Suprapubic skin (tissue), 4 donors: ENCODE measurements around the gene PCBP4. TPM values are rescaled to one million over a fixed set of nuclear protein-coding genes. Genes with fewer than 3 reads are reported as not detected.

Experiments
- DNase-seq, 2 donors: peaks; one replicate each; pipeline ENCODE4 v3.0.0-alpha.2; 2019; ENCODE audit warnings: low spot score in 2 of 2
- H3K27ac ChIP-seq: fragments of 200-600 bp; sonication (generic); one replicate; pipeline ENCODE4 v1.5.1; 2019
- H3K27me3 ChIP-seq: fragments of 200-600 bp; sonication (generic); one replicate; pipeline ENCODE4 v1.5.1; 2019
- H3K36me3 ChIP-seq: fragments of 200-600 bp; sonication (generic); one replicate; pipeline ENCODE4 v1.5.1; 2019
- H3K4me1 ChIP-seq: fragments of 200-600 bp; sonication (generic); one replicate; pipeline ENCODE4 v1.5.1; 2019
- H3K4me3 ChIP-seq: fragments of 200-600 bp; sonication (generic); one replicate; pipeline ENCODE4 v1.5.1; 2019; ENCODE audit warnings: mild to moderate bottlenecking
- H3K9me3 ChIP-seq: fragments of 200-600 bp; sonication (generic); one replicate; pipeline ENCODE4 v1.5.1; 2019
- CTCF ChIP-seq, 2 donors: fragments of 200-600 bp in 1 of 2; fragments of 450-650 bp in 1 of 2; sonication (generic) in 1 of 2; IDR thresholded peaks; one replicate each; pipeline ENCODE4 v1.5.1; 2016 to 2019; ENCODE audit warnings: antibody characterized with exemption in 2 of 2, mild to moderate bottlenecking in 1 of 2, moderate library complexity in 1 of 2
- EP300 ChIP-seq: sonication (generic); formaldehyde crosslinking; IDR thresholded peaks from one replicate; pipeline ENCODE4 v1.6.1; 2017; ENCODE audit warnings: antibody characterized with exemption
- POLR2A ChIP-seq, 2 donors: fragments of 450-650 bp; IDR thresholded peaks; one replicate each; pipeline ENCODE4 v1.6.1; 2017; ENCODE audit warnings: antibody characterized with exemption in 2 of 2, mild to moderate bottlenecking in 2 of 2, moderate library complexity in 2 of 2
- POLR2AphosphoS5 ChIP-seq, 3 donors: sonication (generic); formaldehyde crosslinking; IDR thresholded peaks; one replicate each; pipeline ENCODE4 v1.6.1; 2017; ENCODE audit warnings: antibody characterized with exemption in 3 of 3
- WGBS: methylation state at CpG from one replicate; pipeline ENCODE4 v1.1.5; 2018; 5-methylcytosine and 5-hydroxymethylcytosine counted together
- total RNA-seq, 4 donors: library from RNA; depleted of rRNA; stranded (reverse); fragments of >200 nt; gene quantifications; one replicate each; pipeline ENCODE4 v1.1.0, GENCODE V29; 2016

PCBP4 gene
- total RNA-seq, 4 donors from 2014 or later, result 24.6 to 32.1 (median 28.6) TPM

DNA sequence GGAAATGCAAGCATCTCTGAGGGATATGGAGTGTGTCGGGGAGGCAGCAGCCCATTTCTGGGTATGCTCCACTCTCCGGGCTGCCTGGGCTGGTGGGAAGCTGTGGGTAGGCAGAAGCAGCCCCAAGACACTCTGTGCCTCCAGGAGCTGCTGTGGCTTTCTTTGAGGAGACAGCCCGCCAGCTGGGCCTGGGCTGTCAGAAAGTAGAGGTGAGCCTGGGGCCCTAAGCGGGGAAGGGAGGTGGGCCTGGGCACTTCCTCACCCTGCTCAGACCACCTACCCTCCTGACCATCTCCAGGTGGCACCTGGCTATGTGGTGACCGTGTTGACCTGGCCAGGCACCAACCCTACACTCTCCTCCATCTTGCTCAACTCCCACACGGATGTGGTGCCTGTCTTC, 17.8 kb upstream of the PCBP4 start:
- WGBS, result 68% methylated on average over 5 of the region's 6 CpGs

GRCh38 chr3:51984269-51984647, 17.0 kb upstream of the PCBP4 start:
- peaks cover 31% of the 10 kb centered on the region for H3K4me1 ChIP-seq
- DNase-seq, result no peak
- H3K4me3 ChIP-seq, result no peak overlapping the region

More for the DNA sequence above, 17.8 kb upstream of the PCBP4 start:
- no peak overlapping the region for H3K4me3 ChIP-seq
- DNase-seq, result no peak
- no peaks in the 10 kb centered on the region for H3K9me3 ChIP-seq
- H3K27ac ChIP-seq, result no peak overlapping the region
- peaks cover 5% of the 10 kb centered on the region for H3K36me3 ChIP-seq
- H3K27me3 ChIP-seq, result no peaks in the 10 kb centered on the region
- H3K4me1 ChIP-seq, result peaks cover 31% of the 10 kb centered on the region
- TF ChIP-seq POLR2A (IDR thresholded peaks at IDR 0.05), result no peak
- TF ChIP-seq POLR2AphosphoS5 (IDR thresholded peaks at IDR 0.05), result no peak
- TF ChIP-seq EP300, result no peak
- TF ChIP-seq CTCF (IDR thresholded peaks at IDR 0.05), result no peak

GRCh38 chr3:51983578-51984268, 16.5 kb upstream of the PCBP4 start:
- peaks cover 5% of the 10 kb centered on the region for H3K36me3 ChIP-seq
- DNase-seq, result no peak
- H3K4me3 ChIP-seq, result peak overlapping the region; percentile 59
- peak overlapping the region; percentile 91 for H3K27ac ChIP-seq
- TF ChIP-seq EP300, result no peak
- TF ChIP-seq POLR2AphosphoS5 (IDR thresholded peaks at IDR 0.05), result no peak
- no peak for TF ChIP-seq POLR2A (IDR thresholded peaks at IDR 0.05)
- TF ChIP-seq CTCF (IDR thresholded peaks at IDR 0.05), result no peak
- WGBS, result 38% methylated on average over 10 of the region's 22 CpGs
- H3K4me1 ChIP-seq, result peaks cover 31% of the 10 kb centered on the region
- no peaks in the 10 kb centered on the region for H3K27me3 ChIP-seq
- H3K9me3 ChIP-seq, result no peaks in the 10 kb centered on the region

More at GRCh38 chr3:51984269-51984647, 17.0 kb upstream of the PCBP4 start:
- H3K27me3 ChIP-seq, result no peaks in the 10 kb centered on the region
- H3K9me3 ChIP-seq, result no peaks in the 10 kb centered on the region
- peaks cover 5% of the 10 kb centered on the region for H3K36me3 ChIP-seq
- peak overlapping the region; percentile 91 for H3K27ac ChIP-seq
- no peak for TF ChIP-seq CTCF (IDR thresholded peaks at IDR 0.05)
- TF ChIP-seq POLR2A (IDR thresholded peaks at IDR 0.05), result no peak
- no peak for TF ChIP-seq POLR2AphosphoS5 (IDR thresholded peaks at IDR 0.05)
- TF ChIP-seq EP300, result no peak

DNA sequence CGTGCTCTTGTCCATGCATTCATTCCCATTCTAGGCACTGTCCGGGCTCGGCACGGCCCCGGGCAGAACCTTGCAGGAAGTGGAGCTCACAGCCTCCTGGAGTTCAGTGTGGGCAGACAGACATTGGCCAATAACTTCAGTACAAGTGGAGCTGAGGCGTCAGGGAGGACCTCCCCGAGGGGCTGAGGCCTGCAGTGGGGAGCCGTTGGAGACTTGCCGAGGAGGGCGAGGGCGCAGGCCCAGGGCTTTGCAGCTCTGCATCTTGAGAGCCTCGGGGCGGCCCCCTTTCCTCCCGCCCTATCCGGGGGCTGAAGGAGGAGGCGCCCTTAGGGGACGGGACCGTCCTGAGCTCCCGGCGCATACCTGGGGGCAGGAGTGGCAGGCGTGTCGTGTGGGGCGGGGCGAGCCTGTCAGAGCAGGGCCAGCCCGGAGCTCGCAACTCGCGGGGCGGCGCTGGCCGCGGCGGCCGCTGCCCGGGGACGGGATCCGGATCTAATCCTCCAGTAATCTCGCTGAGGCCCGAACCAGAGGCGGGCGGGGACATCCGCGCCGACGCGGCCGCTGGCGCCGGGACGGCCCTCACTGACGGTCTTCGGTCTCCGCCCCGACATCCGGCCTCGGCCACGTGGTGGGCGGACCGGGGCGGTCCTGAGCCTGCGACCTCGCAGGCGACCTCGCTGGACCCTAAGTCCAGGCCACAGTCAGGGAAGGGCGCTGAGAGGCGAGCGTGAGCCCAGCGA, 15.8 kb upstream of the PCBP4 start, which contains the start of gene ACY1:
ACY1 (plus strand) TSS at position 698 of the 740 bp plus-strand sequence. CDS start 530 bp downstream, outside the sequence.
- Histone ChIP-seq H3K4me1 (peaks cover 33% of the 10 kb centered on the region), H3K36me3 (peaks cover 5% of the 10 kb centered on the region), H3K4me3 (peak within 1 kb of the TSS; percentile 59), H3K9me3 (no peaks in the 10 kb centered on the region), H3K27ac (peak within 1 kb of the TSS; percentile 91), H3K27me3 (no peaks in the 10 kb centered on the region)
- DNase-seq, result peak; percentile 91
- WGBS, result 1% methylated on average over 17 of the region's 68 CpGs
- no peak for TF ChIP-seq EP300
- TF ChIP-seq CTCF (IDR thresholded peaks at IDR 0.05), result no peak
- TF ChIP-seq POLR2A (IDR thresholded peaks at IDR 0.05), result no peak
- TF ChIP-seq POLR2AphosphoS5 (IDR thresholded peaks at IDR 0.05), result peak in 1 of 3 donors; percentile 43

GRCh38 chr3:51982352-51982837, 15.1 kb upstream of the PCBP4 start:
- Histone ChIP-seq H3K4me1 (peaks cover 39% of the 10 kb centered on the region), H3K36me3 (peaks cover 5% of the 10 kb centered on the region), H3K27ac (peak overlapping the region; percentile 91), H3K9me3 (no peaks in the 10 kb centered on the region), H3K4me3 (peak overlapping the region; percentile 59), H3K27me3 (no peaks in the 10 kb centered on the region)
- TF ChIP-seq EP300 (no peak), POLR2AphosphoS5 (IDR thresholded peaks at IDR 0.05) (no peak), POLR2A (IDR thresholded peaks at IDR 0.05) (no peak), CTCF (IDR thresholded peaks at IDR 0.05) (peak in 1 of 2 donors; percentile 20)
- no peak for DNase-seq
- WGBS, result 13% methylated on average over 4 of the region's 4 CpGs
